ENCODE data around the gene TRAF4.

GRCh38 chr17:28744104-28744971 is 527 bp downstream of the TRAF4 start:
- TF ChIP-seq TSHZ2 (CRISPR knock-in tag; IDR thresholded peaks at IDR 0.05): no peak
- no peak for TF ChIP-seq GLIS3 (CRISPR knock-in tag; IDR thresholded peaks at IDR 0.05)
- TF ChIP-seq POU6F1 (CRISPR knock-in tag; IDR thresholded peaks at IDR 0.05; ENCODE audit: borderline replicate concordance, low read depth): no peak
- no peak for TF ChIP-seq PPARA (CRISPR knock-in tag; IDR thresholded peaks at IDR 0.05; ENCODE audit: borderline replicate concordance)
- TF ChIP-seq CSDC2 (CRISPR knock-in tag; IDR thresholded peaks at IDR 0.05): no peak
